WTC11 (cell line): ENCODE results near the gene APRT.

Experiments
- ESRRA ChIP-seq: sonication (generic); formaldehyde crosslinking; IDR thresholded peaks from 2 replicates; pipeline ENCODE4 v1.8.1; 2022; ENCODE audit warnings: mild to moderate bottlenecking, missing genetic modification reagents, borderline replicate concordance
- JAZF1 ChIP-seq: fragments of 250-450 bp; sonication (Bioruptor Pico); IDR thresholded peaks from 2 replicates; pipeline ENCODE4 v1.9.0; 2021; ENCODE audit warnings: moderate library complexity, mild to moderate bottlenecking, inconsistent platforms
- NFYB ChIP-seq: sonication (generic); formaldehyde crosslinking; conservative IDR thresholded peaks from 2 replicates; pipeline ENCODE4 v1.8.0; 2022; ENCODE audit warnings: low read depth, missing genetic modification reagents
- NR3C1 ChIP-seq: sonication (generic); formaldehyde crosslinking; conservative IDR thresholded peaks from 2 replicates; pipeline ENCODE4 v1.8.1; 2023; ENCODE audit warnings: low read depth, mild to moderate bottlenecking, missing genetic modification reagents
- TEAD4 ChIP-seq: sonication (generic); formaldehyde crosslinking; IDR thresholded peaks from 2 replicates; pipeline ENCODE4 v1.8.0; 2022; ENCODE audit warnings: mild to moderate bottlenecking, missing genetic modification reagents
- ZBTB21 ChIP-seq: sonication (generic); formaldehyde crosslinking; IDR thresholded peaks from 2 replicates; pipeline ENCODE4 v1.8.1; 2023; ENCODE audit warnings: mild to moderate bottlenecking, missing genetic modification reagents, borderline replicate concordance
- ZBTB43 ChIP-seq: sonication (generic); formaldehyde crosslinking; IDR thresholded peaks from 2 replicates; pipeline ENCODE4 v1.8.1; 2023; ENCODE audit warnings: mild to moderate bottlenecking, missing genetic modification reagents
- ZSCAN18 ChIP-seq: fragments of 250-450 bp; sonication (Bioruptor Pico); IDR thresholded peaks from 2 replicates; pipeline ENCODE4 v2.1.2; 2022; ENCODE audit warnings: mild to moderate bottlenecking, moderate library complexity
- TF ChIP-seq, protein P1 (sequence below): fragments of 200-600 bp; IDR thresholded peaks from 2 replicates; pipeline ENCODE4 v1.8.0; 2022; ENCODE audit warnings: antibody characterized with exemption
- TF ChIP-seq, protein P2 (sequence below): fragments of 250-450 bp; sonication (Bioruptor Pico); IDR thresholded peaks from 2 replicates; pipeline ENCODE4 v1.9.0; 2021; ENCODE audit warnings: moderate library complexity, mild to moderate bottlenecking, inconsistent platforms, borderline replicate concordance
- TF ChIP-seq, protein P3 (sequence below): sonication (generic); formaldehyde crosslinking; conservative IDR thresholded peaks from 2 replicates; pipeline ENCODE4 v1.8.1; 2023; ENCODE audit warnings: mild to moderate bottlenecking, low read depth, missing genetic modification reagents, moderate library complexity
- TF ChIP-seq, protein P4 (sequence below): fragments of 250-450 bp; sonication (Bioruptor Pico); IDR thresholded peaks from 2 replicates; pipeline ENCODE4 v1.8.0; 2021; ENCODE audit warnings: mild to moderate bottlenecking
- TF ChIP-seq, protein P5 (sequence below): sonication (generic); formaldehyde crosslinking; IDR thresholded peaks from 2 replicates; pipeline ENCODE4 v1.8.0; 2022; ENCODE audit warnings: mild to moderate bottlenecking, missing genetic modification reagents
- TF ChIP-seq, protein P6 (sequence below): sonication (generic); formaldehyde crosslinking; IDR thresholded peaks from 2 replicates; pipeline ENCODE4 v1.8.1; 2023; ENCODE audit warnings: mild to moderate bottlenecking, missing genetic modification reagents, moderate library complexity

GRCh38 chr16:88856122-88856827 is 44.5 kb upstream of the APRT start:
- TF ChIP-seq ZBTB43 (CRISPR knock-in tag) (no peak), JAZF1 (no peak), ZBTB21 (CRISPR knock-in tag) (no peak), ZSCAN18 (no peak), ESRRA (CRISPR knock-in tag) (no peak), NFYB (CRISPR knock-in tag) (no peak), NR3C1 (CRISPR knock-in tag) (no peak), TEAD4 (CRISPR knock-in tag) (no peak)
- TF ChIP-seq, protein P1, sequence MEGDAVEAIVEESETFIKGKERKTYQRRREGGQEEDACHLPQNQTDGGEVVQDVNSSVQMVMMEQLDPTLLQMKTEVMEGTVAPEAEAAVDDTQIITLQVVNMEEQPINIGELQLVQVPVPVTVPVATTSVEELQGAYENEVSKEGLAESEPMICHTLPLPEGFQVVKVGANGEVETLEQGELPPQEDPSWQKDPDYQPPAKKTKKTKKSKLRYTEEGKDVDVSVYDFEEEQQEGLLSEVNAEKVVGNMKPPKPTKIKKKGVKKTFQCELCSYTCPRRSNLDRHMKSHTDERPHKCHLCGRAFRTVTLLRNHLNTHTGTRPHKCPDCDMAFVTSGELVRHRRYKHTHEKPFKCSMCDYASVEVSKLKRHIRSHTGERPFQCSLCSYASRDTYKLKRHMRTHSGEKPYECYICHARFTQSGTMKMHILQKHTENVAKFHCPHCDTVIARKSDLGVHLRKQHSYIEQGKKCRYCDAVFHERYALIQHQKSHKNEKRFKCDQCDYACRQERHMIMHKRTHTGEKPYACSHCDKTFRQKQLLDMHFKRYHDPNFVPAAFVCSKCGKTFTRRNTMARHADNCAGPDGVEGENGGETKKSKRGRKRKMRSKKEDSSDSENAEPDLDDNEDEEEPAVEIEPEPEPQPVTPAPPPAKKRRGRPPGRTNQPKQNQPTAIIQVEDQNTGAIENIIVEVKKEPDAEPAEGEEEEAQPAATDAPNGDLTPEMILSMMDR: no peak
- TF ChIP-seq, protein P2, sequence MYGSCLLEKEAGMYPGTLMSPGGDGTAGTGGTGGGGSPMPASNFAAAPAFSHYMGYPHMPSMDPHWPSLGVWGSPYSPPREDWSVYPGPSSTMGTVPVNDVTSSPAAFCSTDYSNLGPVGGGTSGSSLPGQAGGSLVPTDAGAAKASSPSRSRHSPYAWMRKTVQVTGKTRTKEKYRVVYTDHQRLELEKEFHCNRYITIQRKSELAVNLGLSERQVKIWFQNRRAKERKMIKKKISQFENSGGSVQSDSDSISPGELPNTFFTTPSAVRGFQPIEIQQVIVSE: no peak
- TF ChIP-seq, protein P3, sequence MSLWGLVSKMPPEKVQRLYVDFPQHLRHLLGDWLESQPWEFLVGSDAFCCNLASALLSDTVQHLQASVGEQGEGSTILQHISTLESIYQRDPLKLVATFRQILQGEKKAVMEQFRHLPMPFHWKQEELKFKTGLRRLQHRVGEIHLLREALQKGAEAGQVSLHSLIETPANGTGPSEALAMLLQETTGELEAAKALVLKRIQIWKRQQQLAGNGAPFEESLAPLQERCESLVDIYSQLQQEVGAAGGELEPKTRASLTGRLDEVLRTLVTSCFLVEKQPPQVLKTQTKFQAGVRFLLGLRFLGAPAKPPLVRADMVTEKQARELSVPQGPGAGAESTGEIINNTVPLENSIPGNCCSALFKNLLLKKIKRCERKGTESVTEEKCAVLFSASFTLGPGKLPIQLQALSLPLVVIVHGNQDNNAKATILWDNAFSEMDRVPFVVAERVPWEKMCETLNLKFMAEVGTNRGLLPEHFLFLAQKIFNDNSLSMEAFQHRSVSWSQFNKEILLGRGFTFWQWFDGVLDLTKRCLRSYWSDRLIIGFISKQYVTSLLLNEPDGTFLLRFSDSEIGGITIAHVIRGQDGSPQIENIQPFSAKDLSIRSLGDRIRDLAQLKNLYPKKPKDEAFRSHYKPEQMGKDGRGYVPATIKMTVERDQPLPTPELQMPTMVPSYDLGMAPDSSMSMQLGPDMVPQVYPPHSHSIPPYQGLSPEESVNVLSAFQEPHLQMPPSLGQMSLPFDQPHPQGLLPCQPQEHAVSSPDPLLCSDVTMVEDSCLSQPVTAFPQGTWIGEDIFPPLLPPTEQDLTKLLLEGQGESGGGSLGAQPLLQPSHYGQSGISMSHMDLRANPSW (CRISPR knock-in tag): no peak
- TF ChIP-seq, protein P4, sequence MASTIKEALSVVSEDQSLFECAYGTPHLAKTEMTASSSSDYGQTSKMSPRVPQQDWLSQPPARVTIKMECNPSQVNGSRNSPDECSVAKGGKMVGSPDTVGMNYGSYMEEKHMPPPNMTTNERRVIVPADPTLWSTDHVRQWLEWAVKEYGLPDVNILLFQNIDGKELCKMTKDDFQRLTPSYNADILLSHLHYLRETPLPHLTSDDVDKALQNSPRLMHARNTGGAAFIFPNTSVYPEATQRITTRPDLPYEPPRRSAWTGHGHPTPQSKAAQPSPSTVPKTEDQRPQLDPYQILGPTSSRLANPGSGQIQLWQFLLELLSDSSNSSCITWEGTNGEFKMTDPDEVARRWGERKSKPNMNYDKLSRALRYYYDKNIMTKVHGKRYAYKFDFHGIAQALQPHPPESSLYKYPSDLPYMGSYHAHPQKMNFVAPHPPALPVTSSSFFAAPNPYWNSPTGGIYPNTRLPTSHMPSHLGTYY (CRISPR knock-in tag): no peak
- TF ChIP-seq, protein P5, sequence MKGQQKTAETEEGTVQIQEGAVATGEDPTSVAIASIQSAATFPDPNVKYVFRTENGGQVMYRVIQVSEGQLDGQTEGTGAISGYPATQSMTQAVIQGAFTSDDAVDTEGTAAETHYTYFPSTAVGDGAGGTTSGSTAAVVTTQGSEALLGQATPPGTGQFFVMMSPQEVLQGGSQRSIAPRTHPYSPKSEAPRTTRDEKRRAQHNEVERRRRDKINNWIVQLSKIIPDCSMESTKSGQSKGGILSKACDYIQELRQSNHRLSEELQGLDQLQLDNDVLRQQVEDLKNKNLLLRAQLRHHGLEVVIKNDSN: no peak
- TF ChIP-seq, protein P6, sequence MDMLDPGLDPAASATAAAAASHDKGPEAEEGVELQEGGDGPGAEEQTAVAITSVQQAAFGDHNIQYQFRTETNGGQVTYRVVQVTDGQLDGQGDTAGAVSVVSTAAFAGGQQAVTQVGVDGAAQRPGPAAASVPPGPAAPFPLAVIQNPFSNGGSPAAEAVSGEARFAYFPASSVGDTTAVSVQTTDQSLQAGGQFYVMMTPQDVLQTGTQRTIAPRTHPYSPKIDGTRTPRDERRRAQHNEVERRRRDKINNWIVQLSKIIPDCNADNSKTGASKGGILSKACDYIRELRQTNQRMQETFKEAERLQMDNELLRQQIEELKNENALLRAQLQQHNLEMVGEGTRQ (CRISPR knock-in tag): no peak
